ENCODE measurements around the gene AKTIP.
"Not testable (repeated sequence)": the region's sequence is repeated elsewhere in the genome, so short reads cannot be mapped to it uniquely, and the experiment has no call there.

The AKTIP gene

GRCh38 chr16:53502331-53503269 lies at the start of gene AKTIP:
AKTIP (minus strand) TSS chr16:53503209; CDS start chr16:53500259, 2,950 bp downstream.
- peak in 9 of 14 donors; percentile 21 to 93 (median 70) for DNase-seq

- DNase-seq = peak in 8 of 14 donors; percentile 12 to 52 (median 26)
These were observed 47.1 kb upstream of the AKTIP start for GRCh38 chr16:53549970-53550690.

GRCh38 chr16:53546988-53547391 lies 44.0 kb upstream of the AKTIP start:
- no peak for DNase-seq

GRCh38 chr16:53545433-53545832 lies 42.4 kb upstream of the AKTIP start:
- DNase-seq = no peak

GRCh38 chr16:53542283-53542682 lies 39.3 kb upstream of the AKTIP start:
- DNase-seq = no peak

GRCh38 chr16:53541326-53541725 lies 38.3 kb upstream of the AKTIP start:
- DNase-seq = no peak

GRCh38 chr16:53539759-53540718 lies 37.0 kb upstream of the AKTIP start:
- not testable (repeated sequence) for DNase-seq

- DNase-seq = not testable (repeated sequence)
These were observed 36.3 kb upstream of the AKTIP start for GRCh38 chr16:53539346-53539745.

GRCh38 chr16:53537626-53538025 lies 34.6 kb upstream of the AKTIP start:
- no peak for DNase-seq

GRCh38 chr16:53534206-53534605 lies 31.2 kb upstream of the AKTIP start:
- DNase-seq = no peak

- DNase-seq = no peak
These were observed 27.7 kb upstream of the AKTIP start for GRCh38 chr16:53530741-53531140.

GRCh38 chr16:53530046-53530445 lies 27.0 kb upstream of the AKTIP start:
- no peak for DNase-seq

- DNase-seq = no peak
These were observed 26.5 kb upstream of the AKTIP start for GRCh38 chr16:53529513-53529912.

GRCh38 chr16:53528797-53529196 lies 25.8 kb upstream of the AKTIP start:
- no peak for DNase-seq

GRCh38 chr16:53523971-53524548 lies 21.1 kb upstream of the AKTIP start:
- no peak for DNase-seq

- no peak for DNase-seq
These were observed 20.3 kb upstream of the AKTIP start for GRCh38 chr16:53523126-53523804.

GRCh38 chr16:53519417-53520091 lies 16.5 kb upstream of the AKTIP start:
- DNase-seq = no peak

- DNase-seq = peak in 1 of 14 donors; percentile 6
These were observed 15.8 kb upstream of the AKTIP start for GRCh38 chr16:53518550-53519416.

- no peak for DNase-seq
These were observed 14.8 kb upstream of the AKTIP start for GRCh38 chr16:53517851-53518250.

- no peak for DNase-seq
These were observed 12.8 kb upstream of the AKTIP start for GRCh38 chr16:53515811-53516210.
